A549 treated with GW870086 at 1 μM for 4 hours (cell line): ENCODE data around the gene LCE3A. TPM values are rescaled to one million over a fixed set of nuclear protein-coding genes. Genes with fewer than 3 reads are reported as not detected.

Experiments
- total RNA-seq: library from RNA; stranded (reverse); fragments of 200-300 nt; extraction: Qiagen RNA extraction; gene quantifications from 5 replicates; pipeline ENCODE4 v1.2.3, GENCODE V29; 2022; ENCODE audit warnings: low read depth

LCE3A gene
- total RNA-seq, result not detected in 5 replicates

DNA sequence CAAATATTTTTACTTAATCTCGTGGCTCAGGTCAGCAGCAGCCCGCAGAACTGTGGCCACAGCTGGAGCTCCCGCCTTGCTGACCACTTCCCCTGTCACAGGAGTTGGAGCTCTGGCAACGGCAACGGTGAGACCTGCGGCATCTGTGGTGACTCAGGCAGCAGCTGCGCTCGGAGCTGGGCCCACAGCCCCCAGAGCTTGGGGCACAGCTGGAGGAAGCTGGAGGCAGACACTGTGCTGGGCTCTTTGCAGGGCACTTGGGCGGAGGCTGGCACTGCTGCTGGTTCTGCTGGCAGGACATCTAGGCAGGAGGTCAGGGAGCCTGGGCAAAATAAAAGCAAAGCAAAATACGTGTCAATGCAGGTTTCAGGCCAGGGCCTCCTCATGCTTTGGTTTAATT, at the start of gene LCE3A:
Gene LCE3A (minus strand): TSS at position 301 of the 400 bp plus-strand sequence. CDS start 0 bp downstream, at position 301.

DNA sequence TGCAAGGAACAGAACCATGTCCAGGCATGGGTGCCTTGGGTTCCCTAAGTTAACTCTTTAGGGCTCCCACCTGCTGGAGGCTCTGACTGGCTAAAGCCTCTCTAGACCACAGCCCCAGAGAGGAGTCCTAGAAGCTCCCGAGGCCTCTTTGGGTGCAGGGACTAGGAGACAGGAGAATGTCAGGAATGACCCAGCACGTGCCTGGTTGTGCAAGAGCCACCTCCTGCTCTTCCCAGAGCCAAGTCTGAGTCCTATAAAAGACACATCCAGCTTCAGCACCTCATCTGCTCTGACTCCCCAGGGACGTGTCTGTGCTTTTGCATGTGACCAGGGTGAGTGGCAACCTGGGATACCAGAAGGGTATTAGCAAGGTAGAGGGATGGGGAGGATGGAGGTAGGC, 40.2 kb upstream of the LCE3A start, which contains the start of gene LCE2D:
Gene LCE2D (plus strand): TSS at position 283 of the 400 bp plus-strand sequence. CDS start 726 bp downstream, outside the sequence.

DNA sequence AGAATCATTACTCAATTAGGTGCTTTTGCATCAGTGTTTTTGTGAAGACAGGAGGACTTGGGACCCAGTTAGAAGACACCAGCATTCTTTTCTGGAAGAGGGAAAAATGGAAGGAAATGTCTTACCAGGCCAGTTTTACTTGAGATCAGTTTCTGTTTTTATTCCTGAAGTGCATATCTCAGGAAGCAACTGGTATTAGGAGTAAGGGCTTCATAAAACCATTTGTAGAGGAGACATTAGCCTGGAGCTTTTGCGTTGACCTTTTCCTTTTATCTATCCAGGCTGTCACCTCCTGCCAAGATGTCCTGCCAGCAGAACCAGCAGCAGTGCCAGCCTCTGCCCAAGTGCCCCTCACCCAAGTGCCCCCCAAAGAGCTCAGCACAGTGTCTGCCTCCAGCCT, 9.4 kb downstream of the LCE3A start, which contains the start of gene LCE3B:
Gene LCE3B (plus strand): TSS at position 301 of the 400 bp plus-strand sequence. CDS start 0 bp downstream, at position 301.

GRCh38 chr1:152599934-152600333, 23.0 kb downstream of the LCE3A start, which contains the start of gene LCE3C:
Gene LCE3C (plus strand): TSS chr1:152600234. CDS start chr1:152600732, 498 bp downstream.

GRCh38 chr1:152580433-152580832, 42.5 kb downstream of the LCE3A start, which contains the start of gene LCE3D:
Gene LCE3D (minus strand): TSS chr1:152580516. CDS start chr1:152579936, 580 bp downstream.

Other genes starting within 250 kb of the LCE3A start
- not detected in 5 replicates for gene CRNN, start 208.8 kb downstream of the LCE3A start, total RNA-seq
- not detected in 5 replicates for gene LCE5A, start 112.3 kb downstream of the LCE3A start, total RNA-seq
- gene CRCT1, start 108.6 kb downstream of the LCE3A start, total RNA-seq, result 0.40 to 1.1 TPM (median 0.73 TPM) in 4 of 5 replicates, not detected in the other
- 0.51 TPM in 1 of 5 replicates, not detected in the others for gene LCE3E, start 56.3 kb downstream of the LCE3A start, total RNA-seq
- gene LCE3D, start 42.6 kb downstream of the LCE3A start, total RNA-seq, result 1.6 to 2.7 TPM (median 2.4 TPM) in 5 replicates
- gene LCE3C, start 22.9 kb downstream of the LCE3A start, total RNA-seq, result not detected in 5 replicates
- not detected in 5 replicates for gene LCE3B, start 9.3 kb downstream of the LCE3A start, total RNA-seq
- gene LCE2D, start 40.3 kb upstream of the LCE3A start, total RNA-seq, result not detected in 5 replicates
- not detected in 5 replicates for gene LCE2C, start 52.2 kb upstream of the LCE3A start, total RNA-seq
- not detected in 5 replicates for gene LCE2B, start 63.0 kb upstream of the LCE3A start, total RNA-seq
- not detected in 5 replicates for gene LCE2A, start 75.2 kb upstream of the LCE3A start, total RNA-seq
- not detected in 5 replicates for gene LCE4A, start 85.1 kb upstream of the LCE3A start, total RNA-seq
- gene KPRP, start 134.9 kb upstream of the LCE3A start, total RNA-seq, result 0.07 TPM in 1 of 5 replicates, not detected in the others
- gene LCE1F, start 152.0 kb upstream of the LCE3A start, total RNA-seq, result not detected in 5 replicates
- gene LCE1E, start 163.2 kb upstream of the LCE3A start, total RNA-seq, result 0.10 to 0.21 TPM in 2 of 5 replicates, not detected in the others
- gene LCE1D, start 173.6 kb upstream of the LCE3A start, total RNA-seq, result not detected in 5 replicates
- gene LCE1C, start 183.5 kb upstream of the LCE3A start, total RNA-seq, result not detected in 5 replicates
- not detected in 5 replicates for gene LCE1B, start 188.9 kb upstream of the LCE3A start, total RNA-seq
- not detected in 5 replicates for gene LCE1A, start 204.4 kb upstream of the LCE3A start, total RNA-seq
- gene LCE6A, start 219.8 kb upstream of the LCE3A start, total RNA-seq, result not detected in 5 replicates
- not detected in 5 replicates for gene LCE7A, start 236.9 kb upstream of the LCE3A start, total RNA-seq